Suprapubic skin (tissue), 4 donors: ENCODE measurements around the gene DCAF12L2.

Source experiments
- CTCF ChIP-seq, 2 donors: fragments of 200-600 bp in 1 of 2; fragments of 450-650 bp in 1 of 2; sonication (generic) in 1 of 2; IDR thresholded peaks; one replicate each; pipeline ENCODE4 v1.5.1; 2016 to 2019; ENCODE audit warnings: antibody characterized with exemption in 2 of 2, mild to moderate bottlenecking in 1 of 2, moderate library complexity in 1 of 2
- POLR2A ChIP-seq, 2 donors: fragments of 450-650 bp; IDR thresholded peaks; one replicate each; pipeline ENCODE4 v1.6.1; 2017; ENCODE audit warnings: antibody characterized with exemption in 2 of 2, mild to moderate bottlenecking in 2 of 2, moderate library complexity in 2 of 2
- POLR2AphosphoS5 ChIP-seq, 3 donors: sonication (generic); formaldehyde crosslinking; IDR thresholded peaks; one replicate each; pipeline ENCODE4 v1.6.1; 2017; ENCODE audit warnings: antibody characterized with exemption in 3 of 3

GRCh38 chrX:126170720-126171119 lies 4.6 kb upstream of the DCAF12L2 start:
- TF ChIP-seq CTCF (IDR thresholded peaks at IDR 0.05) (no peak), POLR2A (IDR thresholded peaks at IDR 0.05) (no peak), POLR2AphosphoS5 (IDR thresholded peaks at IDR 0.05) (no peak)
